C4-2B (cell line): ENCODE data around the gene RAB6B.

Experiments
- ZFX ChIP-seq: fragments of 450-650 bp; IDR thresholded peaks from 2 replicates; pipeline ENCODE4 v1.6.1; 2017
- TF ChIP-seq, protein P1 (sequence below): fragments of 450-650 bp; conservative IDR thresholded peaks from 2 replicates; pipeline ENCODE4 v1.5.1; 2017; ENCODE audit warnings: mild to moderate bottlenecking

DNA sequence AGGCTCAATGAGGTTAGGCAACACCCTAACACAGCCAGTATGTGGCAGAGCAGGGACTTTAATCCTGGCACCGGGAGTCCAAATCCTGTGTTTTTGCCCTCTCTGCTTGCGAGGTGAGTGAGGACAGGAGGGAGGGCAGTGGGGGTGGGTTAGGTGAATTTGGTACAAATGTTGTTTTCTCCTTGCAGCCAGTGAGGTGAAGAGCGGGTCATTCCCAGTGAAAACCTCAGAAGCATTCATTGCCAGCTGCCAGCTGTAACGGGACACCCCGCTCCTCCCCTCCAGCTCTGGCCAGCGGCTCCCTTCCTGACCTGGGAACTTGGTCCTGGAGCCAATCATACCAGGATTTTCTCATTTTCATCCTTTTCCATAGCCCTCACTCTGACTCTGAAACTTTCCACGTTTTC lies 45.7 kb upstream of the RAB6B start:
- TF ChIP-seq, protein P1, sequence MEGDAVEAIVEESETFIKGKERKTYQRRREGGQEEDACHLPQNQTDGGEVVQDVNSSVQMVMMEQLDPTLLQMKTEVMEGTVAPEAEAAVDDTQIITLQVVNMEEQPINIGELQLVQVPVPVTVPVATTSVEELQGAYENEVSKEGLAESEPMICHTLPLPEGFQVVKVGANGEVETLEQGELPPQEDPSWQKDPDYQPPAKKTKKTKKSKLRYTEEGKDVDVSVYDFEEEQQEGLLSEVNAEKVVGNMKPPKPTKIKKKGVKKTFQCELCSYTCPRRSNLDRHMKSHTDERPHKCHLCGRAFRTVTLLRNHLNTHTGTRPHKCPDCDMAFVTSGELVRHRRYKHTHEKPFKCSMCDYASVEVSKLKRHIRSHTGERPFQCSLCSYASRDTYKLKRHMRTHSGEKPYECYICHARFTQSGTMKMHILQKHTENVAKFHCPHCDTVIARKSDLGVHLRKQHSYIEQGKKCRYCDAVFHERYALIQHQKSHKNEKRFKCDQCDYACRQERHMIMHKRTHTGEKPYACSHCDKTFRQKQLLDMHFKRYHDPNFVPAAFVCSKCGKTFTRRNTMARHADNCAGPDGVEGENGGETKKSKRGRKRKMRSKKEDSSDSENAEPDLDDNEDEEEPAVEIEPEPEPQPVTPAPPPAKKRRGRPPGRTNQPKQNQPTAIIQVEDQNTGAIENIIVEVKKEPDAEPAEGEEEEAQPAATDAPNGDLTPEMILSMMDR = no peak
- no peak for TF ChIP-seq ZFX
